Liver (tissue), 9 donors: Measurements from ENCODE around the gene MSH6. TPM values are rescaled to one million over a fixed set of nuclear protein-coding genes. Genes with fewer than 3 reads are reported as not detected.

Experiments used
- DNase-seq: peaks from one replicate; pipeline ENCODE4 v3.0.0-alpha.2; 2017; ENCODE audit warnings: low spot score
- H3K27ac ChIP-seq, 2 donors: one replicate each; pipeline ENCODE4 v1.7.0; 2013; ENCODE audit warnings: inconsistent platforms in 2 of 2, low read length in 2 of 2, control low read depth in 1 of 2, low read depth in 1 of 2, mild to moderate bottlenecking in 1 of 2
- H3K27me3 ChIP-seq, 4 donors: one replicate each; pipeline versions ENCODE4 v1.6.1 to v1.7.0; 2013; ENCODE audit warnings: low read length in 3 of 4, inconsistent platforms in 1 of 4, mild to moderate bottlenecking in 1 of 4, moderate library complexity in 1 of 4; ENCODE audit not compliant: control insufficient read depth in 4 of 4, insufficient read depth in 4 of 4
- H3K36me3 ChIP-seq, 4 donors: one replicate each; pipeline versions ENCODE4 v1.6.1 to v1.7.0; 2013; ENCODE audit warnings: low read length in 3 of 4, mild to moderate bottlenecking in 3 of 4, low read depth in 1 of 4, moderate library complexity in 1 of 4; ENCODE audit not compliant: control insufficient read depth in 4 of 4, insufficient read depth in 3 of 4
- H3K4me1 ChIP-seq, 4 donors: one replicate each; pipeline versions ENCODE4 v1.6.1 to v1.7.0; 2013; ENCODE audit warnings: low read length in 3 of 4, mild to moderate bottlenecking in 3 of 4, moderate library complexity in 1 of 4; ENCODE audit not compliant: control insufficient read depth in 4 of 4, insufficient read depth in 4 of 4
- H3K4me3 ChIP-seq, 3 donors: one replicate each; pipeline versions ENCODE4 v1.6.1 to v1.7.0; 2013; ENCODE audit warnings: low read length in 3 of 3, control low read depth in 1 of 3, low read depth in 1 of 3, mild to moderate bottlenecking in 1 of 3
- H3K9ac ChIP-seq, 2 donors: one replicate each; pipeline ENCODE4 v1.7.0; 2013; ENCODE audit warnings: low read length in 2 of 2, mild to moderate bottlenecking in 2 of 2, moderate library complexity in 2 of 2, control low read depth in 1 of 2, low read depth in 1 of 2
- H3K9me3 ChIP-seq, 4 donors: one replicate each; pipeline versions ENCODE4 v1.6.1 to v1.7.0; 2013; ENCODE audit warnings: low read length in 3 of 4; ENCODE audit not compliant: control insufficient read depth in 4 of 4
- ATF3 ChIP-seq: IDR thresholded peaks from 2 replicates; pipeline ENCODE4 v1.6.1; 2016; ENCODE audit warnings: antibody characterized with exemption
- EGR1 ChIP-seq, 2 donors: IDR thresholded peaks; 2 replicates each; pipeline ENCODE4 v1.6.1; 2016 to 2018; ENCODE audit warnings: antibody characterized with exemption in 2 of 2, low read depth in 2 of 2
- FOXA2 ChIP-seq: IDR thresholded peaks from 2 replicates; pipeline ENCODE4 v1.6.1; 2016; ENCODE audit warnings: antibody characterized with exemption
- GABPA ChIP-seq, 2 donors: IDR thresholded peaks in 1 of 2; conservative IDR thresholded peaks in 1 of 2; 2 replicates each; pipeline ENCODE4 v1.6.1; 2016; ENCODE audit warnings: antibody characterized with exemption in 2 of 2, mild to moderate bottlenecking in 1 of 2, moderate library complexity in 1 of 2
- HNF4G ChIP-seq: IDR thresholded peaks from 2 replicates; pipeline ENCODE4 v1.6.1; 2016; ENCODE audit warnings: antibody characterized with exemption
- JUND ChIP-seq, 2 donors: IDR thresholded peaks; 2 replicates each; pipeline ENCODE4 v1.6.1; 2016; ENCODE audit warnings: antibody characterized with exemption in 2 of 2
- MAX ChIP-seq: IDR thresholded peaks from 2 replicates; pipeline ENCODE4 v1.6.1; 2016; ENCODE audit warnings: antibody characterized with exemption
- NR2F2 ChIP-seq: IDR thresholded peaks from 2 replicates; pipeline ENCODE4 v1.6.1; 2016; ENCODE audit warnings: antibody characterized with exemption
- RAD21 ChIP-seq, 2 donors: IDR thresholded peaks; 2 replicates each; pipeline ENCODE4 v1.6.1; 2016; ENCODE audit warnings: antibody characterized with exemption in 2 of 2, mild to moderate bottlenecking in 2 of 2
- REST ChIP-seq: IDR thresholded peaks from 2 replicates; pipeline ENCODE4 v1.6.1; 2016; ENCODE audit warnings: antibody characterized with exemption, mild to moderate bottlenecking
- SP1 ChIP-seq: IDR thresholded peaks from 2 replicates; pipeline ENCODE4 v1.6.1; 2018; ENCODE audit warnings: antibody characterized with exemption, mild to moderate bottlenecking
- TAF1 ChIP-seq: conservative IDR thresholded peaks from 2 replicates; pipeline ENCODE4 v1.6.1; 2016; ENCODE audit warnings: antibody characterized with exemption, mild to moderate bottlenecking
- ZBTB33 ChIP-seq: IDR thresholded peaks from 2 replicates; pipeline ENCODE4 v1.6.1; 2016; ENCODE audit warnings: antibody characterized with exemption
- WGBS: extraction: QIAGEN DNeasy Blood & Tissue Kit; methylation state at CpG from one replicate; pipeline ENCODE4 v1.1.7; 2013; 5-methylcytosine and 5-hydroxymethylcytosine counted together
- polyA plus RNA-seq, 2 donors: library from polyadenylated mRNA; stranded (reverse) in 1 of 2; unstranded in 1 of 2; fragments of 200-250 nt in 1 of 2; fragments of >200 nt in 1 of 2; fragmentation: Nextera tagmentation in 1 of 2; extraction: Ambion mirVana in 1 of 2; gene quantifications; one replicate each; pipeline versions ENCODE4 v1.2.1 to v1.2.3, GENCODE V29; 2013 to 2015
- total RNA-seq, 2 donors: library from RNA; depleted of rRNA; stranded (reverse); fragments of >200 nt; gene quantifications; one replicate each; pipeline ENCODE4 v1.2.3, GENCODE V29; 2014
- TF ChIP-seq, protein P1 (sequence below): fragments of 150-350 bp; IDR thresholded peaks from 2 replicates; pipeline ENCODE4 v1.5.1; 2017; ENCODE audit warnings: improper control_type of control experiment, low read depth, low read length; ENCODE audit not compliant: missing input control
- donor health status: healthy.
- donor health status: healthy.
- donor health status: healthy.
- donor health status: healthy.
- donor health status: healthy.

MSH6 gene
- total and polyA plus RNA-seq, 4 donors, result 5.3 to 40.5 (median 17.6) TPM

- 96% methylated on average over 3 of the region's 3 CpGs for WGBS
- TF ChIP-seq GABPA (IDR thresholded peaks at IDR 0.05 in 1 of 2, conservative IDR thresholded peaks at IDR 0.05 in 1 of 2) (no peak), EGR1 (IDR thresholded peaks at IDR 0.05; ENCODE audit: low read depth in 2 of 2) (no peak), FOXA2 (no peak), RAD21 (IDR thresholded peaks at IDR 0.05) (no peak)
- H3K9me3 ChIP-seq, result no peaks in the 10 kb centered on the region
- no peaks in the 10 kb centered on the region for H3K4me1 ChIP-seq
- H3K27me3 ChIP-seq, result no peaks in the 10 kb centered on the region
- no peaks in the 10 kb centered on the region for H3K36me3 ChIP-seq
- H3K9ac ChIP-seq, result no peak overlapping the region
- H3K4me3 ChIP-seq, result no peak overlapping the region
- H3K27ac ChIP-seq, result no peak overlapping the region
- no peak for DNase-seq
Measured at GRCh38 chr2:47735912-47736311, 47.0 kb upstream of the MSH6 start.

DNA sequence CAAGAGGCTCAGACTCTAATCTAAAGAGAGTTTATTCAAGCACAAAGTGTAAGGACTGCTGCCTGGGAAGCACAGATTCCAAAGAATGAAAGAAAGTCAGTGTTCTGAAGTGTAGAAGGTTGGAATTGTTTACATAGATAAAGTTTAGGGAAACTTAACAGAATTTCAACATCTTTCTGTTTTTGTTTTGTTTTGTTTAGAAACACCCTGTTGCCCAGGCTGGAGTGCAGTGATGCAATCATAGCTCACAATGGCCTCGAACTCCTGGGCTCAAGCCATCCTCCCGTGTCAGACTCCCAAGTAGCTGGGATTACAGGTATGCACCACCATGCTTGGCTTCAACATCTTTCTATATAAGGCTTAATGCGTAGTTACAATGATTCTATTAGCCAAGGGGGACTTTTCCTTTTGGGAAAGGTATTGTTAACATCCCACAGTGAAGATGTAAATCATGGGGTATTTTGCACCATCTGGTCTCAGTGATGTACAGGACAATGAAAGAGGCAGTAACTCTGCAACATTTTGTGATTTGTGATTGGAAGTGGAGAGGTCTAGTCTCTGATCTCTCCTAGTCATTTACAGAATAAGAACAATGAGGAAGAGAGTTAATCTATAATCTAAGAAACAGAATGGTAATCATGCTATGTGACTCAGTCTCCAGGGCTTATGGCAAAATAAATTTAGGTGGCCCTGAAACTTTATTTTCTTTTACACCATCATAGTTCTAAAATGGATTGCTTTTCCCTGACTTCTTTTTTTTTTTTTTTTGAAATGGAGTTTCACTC, 45.6 kb upstream of the MSH6 start:
- Histone ChIP-seq H3K9me3 (no peaks in the 10 kb centered on the region), H3K4me1 (no peaks in the 10 kb centered on the region), H3K9ac (no peak overlapping the region), H3K27me3 (no peaks in the 10 kb centered on the region), H3K27ac (no peak overlapping the region), H3K4me3 (no peak overlapping the region), H3K36me3 (no peaks in the 10 kb centered on the region)
- WGBS, result 59% methylated on average over 3 of the region's 3 CpGs
- no peak for DNase-seq
- TF ChIP-seq REST (no peak), SP1 (no peak), MAX (no peak), EGR1 (IDR thresholded peaks at IDR 0.05; ENCODE audit: low read depth in 2 of 2) (no peak), ZBTB33 (no peak), HNF4G (no peak), JUND (IDR thresholded peaks at IDR 0.05) (no peak), ATF3 (no peak), TAF1 (no peak), RAD21 (IDR thresholded peaks at IDR 0.05) (no peak), NR2F2 (no peak)
- TF ChIP-seq, protein P1, sequence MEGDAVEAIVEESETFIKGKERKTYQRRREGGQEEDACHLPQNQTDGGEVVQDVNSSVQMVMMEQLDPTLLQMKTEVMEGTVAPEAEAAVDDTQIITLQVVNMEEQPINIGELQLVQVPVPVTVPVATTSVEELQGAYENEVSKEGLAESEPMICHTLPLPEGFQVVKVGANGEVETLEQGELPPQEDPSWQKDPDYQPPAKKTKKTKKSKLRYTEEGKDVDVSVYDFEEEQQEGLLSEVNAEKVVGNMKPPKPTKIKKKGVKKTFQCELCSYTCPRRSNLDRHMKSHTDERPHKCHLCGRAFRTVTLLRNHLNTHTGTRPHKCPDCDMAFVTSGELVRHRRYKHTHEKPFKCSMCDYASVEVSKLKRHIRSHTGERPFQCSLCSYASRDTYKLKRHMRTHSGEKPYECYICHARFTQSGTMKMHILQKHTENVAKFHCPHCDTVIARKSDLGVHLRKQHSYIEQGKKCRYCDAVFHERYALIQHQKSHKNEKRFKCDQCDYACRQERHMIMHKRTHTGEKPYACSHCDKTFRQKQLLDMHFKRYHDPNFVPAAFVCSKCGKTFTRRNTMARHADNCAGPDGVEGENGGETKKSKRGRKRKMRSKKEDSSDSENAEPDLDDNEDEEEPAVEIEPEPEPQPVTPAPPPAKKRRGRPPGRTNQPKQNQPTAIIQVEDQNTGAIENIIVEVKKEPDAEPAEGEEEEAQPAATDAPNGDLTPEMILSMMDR, result no peak
